Forelimb muscle (tissue), 1 donor: ENCODE measurements around the gene PARD6G. TPM values are rescaled to one million over a fixed set of nuclear protein-coding genes. Genes with fewer than 3 reads are reported as not detected.
A peak's percentile ranks its signal among the peaks of the same experiment; 100 is the strongest.
"Not testable (repeated sequence)": the region's sequence is repeated elsewhere in the genome, so short reads cannot be mapped to it uniquely, and the experiment has no call there.

ENCODE experiments used
- DNase-seq: peaks from one replicate; pipeline ENCODE4 v3.0.0-alpha.2; 2013; ENCODE audit warnings: low read depth
- polyA plus RNA-seq: library from polyadenylated mRNA; unstranded; fragments of 120-200 nt; gene quantifications from one replicate; pipeline ENCODE4 v1.2.1, GENCODE V29; 2013; ENCODE audit not compliant: insufficient read length

The PARD6G gene
- polyA plus RNA-seq, 1 donor, result 5.2 TPM

DNA sequence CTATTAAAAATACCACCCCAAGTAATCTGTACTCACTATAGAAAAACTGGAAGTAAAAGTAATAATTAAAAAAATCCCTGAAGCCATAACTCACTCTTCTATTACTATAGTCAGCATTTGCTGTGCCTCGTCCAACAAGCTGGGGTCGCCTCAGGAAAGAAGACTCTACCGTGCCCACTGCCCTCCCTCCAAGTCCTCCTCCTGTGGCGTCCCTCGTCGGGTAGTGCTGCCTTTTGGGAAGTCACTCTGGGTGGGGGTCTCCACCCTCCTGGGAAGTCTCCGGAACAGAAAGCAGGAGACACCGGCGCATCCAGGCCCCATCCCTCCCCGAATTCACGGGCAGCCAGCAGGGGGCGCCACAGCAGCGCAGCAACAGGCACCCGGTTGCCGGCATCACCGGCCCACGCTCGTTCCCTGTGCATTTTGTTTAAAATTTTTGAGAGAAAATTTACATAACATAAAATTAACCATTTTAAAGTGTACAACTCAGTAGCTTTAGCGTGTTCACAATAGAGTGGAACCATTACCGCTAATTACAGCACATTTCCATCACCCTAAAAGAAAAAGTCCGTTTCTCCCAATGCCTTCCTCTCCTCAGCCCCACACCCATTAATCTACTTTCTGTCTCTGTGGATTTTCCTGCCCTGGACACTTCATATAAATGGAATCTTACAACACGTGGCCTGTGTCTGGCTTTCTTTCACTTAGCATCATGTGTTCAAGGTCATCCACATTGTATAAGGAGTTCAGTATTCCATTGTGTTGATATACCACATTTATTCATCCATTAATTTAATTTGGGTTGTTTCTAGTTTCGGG, 76.1 kb downstream of the PARD6G start:
- DNase-seq, result no peak

DNA sequence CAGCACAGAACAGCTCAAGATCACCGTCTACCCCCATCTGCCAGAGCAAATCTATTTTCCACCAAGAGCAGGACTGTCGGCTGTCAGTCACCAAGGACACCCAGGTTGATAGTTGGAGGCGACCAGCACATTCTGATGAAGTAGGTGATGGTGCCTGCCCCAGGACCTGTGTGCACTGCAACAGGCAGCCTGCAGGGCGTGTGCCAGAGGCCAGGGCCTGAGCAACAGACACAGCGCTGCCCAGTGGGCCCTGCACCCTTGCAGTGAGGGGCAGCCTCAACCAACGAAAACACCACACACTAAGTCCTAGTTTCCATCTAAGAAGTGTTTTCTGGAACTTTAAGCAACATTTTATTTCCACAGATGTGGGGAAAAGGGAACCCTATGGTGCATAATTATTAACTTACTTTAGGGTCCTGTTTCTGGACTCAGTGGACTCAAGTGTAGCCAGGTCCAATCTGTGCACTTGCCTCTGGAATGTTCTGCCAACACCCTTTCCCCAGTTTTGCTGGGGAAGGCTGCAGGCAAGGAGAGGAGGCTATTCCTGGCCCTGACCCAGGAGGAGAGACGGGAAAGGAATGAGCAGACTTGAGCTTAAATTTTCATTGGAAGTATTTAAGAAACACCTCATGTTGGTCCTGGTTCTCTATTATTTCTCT, 76.8 kb downstream of the PARD6G start:
- no peak for DNase-seq

DNA sequence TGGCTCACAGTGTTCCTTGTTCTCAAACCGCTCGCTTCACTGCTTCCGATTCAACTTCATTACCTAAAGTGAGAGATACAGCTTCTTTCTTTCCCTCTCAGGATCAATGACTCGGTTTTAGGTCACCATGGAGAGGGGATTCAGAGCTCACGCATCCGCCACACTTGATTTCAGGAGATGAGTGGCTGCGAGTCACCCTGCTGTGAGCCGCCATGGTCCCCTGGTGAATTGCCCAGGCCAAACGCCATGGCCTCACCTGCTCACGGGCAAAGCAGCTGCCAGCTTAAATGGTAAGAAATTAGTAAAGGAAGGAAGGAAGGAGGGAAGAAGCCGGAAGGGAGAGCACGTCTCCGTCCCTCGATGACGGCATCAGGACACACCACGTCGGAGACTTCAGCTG, 77.7 kb downstream of the PARD6G start:
- DNase-seq, result no peak

DNA sequence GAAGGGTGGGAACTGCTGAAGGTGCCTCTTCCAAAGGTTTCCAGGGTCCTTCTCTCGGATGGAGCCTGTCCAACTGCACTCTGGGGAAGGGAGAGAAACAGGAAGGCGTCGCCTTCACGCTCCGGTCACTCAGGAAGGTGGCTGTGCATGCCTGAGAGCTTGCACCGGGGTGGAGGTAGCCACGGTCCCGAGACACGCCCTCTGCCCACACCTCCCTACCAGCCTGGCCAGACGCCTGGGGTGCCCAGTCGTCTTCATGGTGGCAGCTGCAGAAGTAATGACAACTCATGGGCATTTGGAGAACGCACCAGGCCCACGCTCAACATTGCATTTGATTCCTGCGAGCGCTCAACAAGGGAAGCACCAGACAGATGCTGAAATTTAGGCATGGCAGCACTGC, 78.3 kb downstream of the PARD6G start:
- DNase-seq, result no peak

DNA sequence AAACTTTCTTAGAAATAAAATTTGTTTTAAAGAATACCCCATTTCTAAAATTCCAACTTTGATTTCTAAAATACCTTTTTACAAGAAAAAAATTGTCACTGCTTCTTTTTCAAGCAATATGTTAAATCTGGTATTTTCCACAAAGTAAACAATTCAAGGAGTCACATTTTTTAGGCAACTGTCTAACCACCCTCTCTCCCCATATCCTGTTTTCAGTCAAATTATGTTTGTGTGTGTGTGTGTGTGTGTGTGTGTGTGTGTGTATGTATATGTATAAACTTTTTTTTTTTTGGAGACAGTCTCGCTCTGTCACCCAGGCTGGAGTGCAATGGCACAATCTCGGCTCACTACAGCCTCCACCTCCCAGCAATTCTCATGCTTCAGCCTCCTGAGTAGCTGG, 79.0 kb downstream of the PARD6G start:
- DNase-seq, result no peak

DNA sequence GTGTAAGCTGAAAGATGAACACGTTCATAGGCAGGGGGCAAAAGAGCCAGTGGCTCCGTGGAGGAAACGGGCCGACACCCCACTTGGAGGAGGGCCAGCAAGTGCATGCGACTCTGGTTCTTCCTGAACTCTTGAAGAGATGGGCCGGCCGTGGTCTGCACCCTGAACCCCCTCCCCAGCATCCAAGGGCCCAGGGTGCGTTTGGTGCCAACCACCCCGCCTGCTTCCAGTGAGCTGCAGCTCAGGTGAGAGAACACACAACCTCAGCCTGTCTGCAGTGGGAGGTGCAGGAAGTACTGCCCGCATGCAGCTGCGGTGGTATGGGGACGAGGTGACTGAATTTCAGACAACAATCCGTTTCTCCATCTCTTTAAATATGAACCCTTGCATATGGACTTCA, 79.4 kb downstream of the PARD6G start:
- DNase-seq, result no peak

DNA sequence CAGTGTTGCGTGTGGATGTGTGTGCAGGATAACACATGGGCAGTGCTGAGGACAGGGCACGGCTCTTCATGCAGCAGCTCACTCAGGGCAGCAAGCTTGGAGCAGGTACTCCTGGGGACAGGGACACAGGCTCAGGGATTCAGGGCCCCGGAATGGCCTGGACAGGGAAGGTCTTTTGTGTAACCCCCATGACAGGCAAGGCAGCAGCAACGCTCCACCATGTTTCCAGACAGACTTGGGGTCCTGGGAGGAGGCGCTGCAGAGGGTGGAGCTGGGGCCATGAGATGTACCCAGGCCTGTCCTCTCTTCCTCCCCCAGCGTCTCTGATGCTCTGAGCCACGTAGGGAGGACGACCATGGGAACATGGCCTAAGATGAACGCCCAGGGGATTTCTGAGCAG, 80.0 kb downstream of the PARD6G start:
- no peak for DNase-seq

DNA sequence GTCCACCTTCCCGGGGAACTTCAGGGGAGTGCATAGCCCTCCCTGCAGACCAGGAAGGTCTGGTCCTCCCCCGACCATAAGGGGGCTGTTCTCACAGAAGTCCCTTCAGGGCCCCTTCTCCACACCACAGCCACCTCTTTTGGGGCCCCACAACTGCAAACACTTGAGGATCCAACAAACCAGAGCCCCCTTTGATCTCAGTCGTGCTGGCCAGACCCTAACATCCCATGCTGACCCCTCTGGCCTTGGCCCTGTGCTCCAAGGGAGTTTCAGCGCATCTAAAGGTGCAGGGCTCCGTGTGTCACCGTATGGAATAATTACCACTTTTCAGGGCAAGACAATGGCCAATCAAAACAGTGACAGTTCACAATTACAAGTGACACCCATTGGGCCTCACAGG, 80.6 kb downstream of the PARD6G start:
- no peak for DNase-seq

DNA sequence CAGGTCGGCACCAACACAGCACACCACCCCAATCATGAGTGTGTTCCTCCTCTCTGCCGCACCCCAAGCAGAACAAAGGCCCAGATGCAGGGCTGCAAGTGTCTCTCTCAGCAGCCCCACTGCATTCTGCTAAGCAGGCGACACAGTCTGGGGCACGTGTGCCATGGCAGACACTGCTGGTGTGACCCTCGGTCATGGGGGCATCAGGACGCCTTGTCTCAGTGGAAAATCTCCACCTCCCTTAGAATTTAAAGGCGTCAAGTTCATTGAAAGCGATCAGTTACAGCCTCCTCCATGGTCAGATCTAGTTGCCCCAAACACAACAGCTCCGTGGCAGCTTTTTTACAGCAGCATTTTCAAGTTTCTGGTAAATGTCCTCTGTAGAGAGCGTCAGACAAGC, 81.1 kb downstream of the PARD6G start:
- DNase-seq, result no peak

DNA sequence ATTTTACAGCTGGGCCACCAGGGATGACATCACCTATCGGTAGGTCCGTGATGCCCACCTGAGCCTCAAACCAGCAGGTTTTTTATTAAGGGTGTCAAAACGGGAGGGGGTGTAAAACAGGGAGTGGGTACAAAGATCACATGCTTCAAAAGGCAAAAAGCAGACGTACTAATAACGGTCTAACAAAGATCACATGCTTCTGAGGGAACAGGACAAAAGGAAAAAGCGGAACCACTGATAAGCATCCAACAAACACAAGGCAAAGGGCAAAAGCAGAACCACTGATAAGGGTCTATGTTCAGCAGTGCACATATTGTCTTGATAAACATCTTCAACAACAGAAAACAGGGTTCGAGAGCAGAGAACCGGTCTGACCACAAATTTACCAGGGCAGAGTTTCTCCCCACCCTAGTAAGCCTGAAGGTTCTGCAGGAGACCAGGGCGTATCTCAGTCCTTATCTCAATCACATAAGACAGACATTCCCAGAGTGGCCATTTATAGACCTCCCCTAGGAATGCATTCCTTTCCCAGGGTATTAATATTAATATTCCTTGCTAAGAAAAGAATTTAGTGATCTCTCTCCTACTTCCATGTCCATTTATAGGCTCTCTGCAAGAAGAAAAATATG, 82.5 kb downstream of the PARD6G start:
- DNase-seq, result not testable (repeated sequence)

DNA sequence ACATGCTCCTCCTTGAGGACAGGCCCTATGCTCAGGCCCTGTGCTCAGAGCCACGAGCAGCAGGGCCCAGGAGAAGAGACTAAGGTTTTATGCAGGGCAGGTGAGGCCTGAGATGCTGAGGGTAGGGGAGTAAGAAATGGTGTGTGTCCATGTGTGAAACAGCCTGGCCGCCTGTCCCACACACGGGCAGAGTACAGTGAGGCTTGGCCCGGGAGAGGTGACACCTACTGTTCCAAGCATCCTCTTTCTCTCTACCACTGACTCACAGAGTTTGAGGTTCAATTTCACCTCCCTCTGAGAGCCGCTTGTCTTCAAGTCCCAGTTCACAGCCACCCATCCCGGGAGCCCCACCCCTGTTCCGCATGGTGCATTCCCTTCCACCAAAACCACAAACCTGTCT, 84.1 kb downstream of the PARD6G start:
- DNase-seq, result no peak

DNA sequence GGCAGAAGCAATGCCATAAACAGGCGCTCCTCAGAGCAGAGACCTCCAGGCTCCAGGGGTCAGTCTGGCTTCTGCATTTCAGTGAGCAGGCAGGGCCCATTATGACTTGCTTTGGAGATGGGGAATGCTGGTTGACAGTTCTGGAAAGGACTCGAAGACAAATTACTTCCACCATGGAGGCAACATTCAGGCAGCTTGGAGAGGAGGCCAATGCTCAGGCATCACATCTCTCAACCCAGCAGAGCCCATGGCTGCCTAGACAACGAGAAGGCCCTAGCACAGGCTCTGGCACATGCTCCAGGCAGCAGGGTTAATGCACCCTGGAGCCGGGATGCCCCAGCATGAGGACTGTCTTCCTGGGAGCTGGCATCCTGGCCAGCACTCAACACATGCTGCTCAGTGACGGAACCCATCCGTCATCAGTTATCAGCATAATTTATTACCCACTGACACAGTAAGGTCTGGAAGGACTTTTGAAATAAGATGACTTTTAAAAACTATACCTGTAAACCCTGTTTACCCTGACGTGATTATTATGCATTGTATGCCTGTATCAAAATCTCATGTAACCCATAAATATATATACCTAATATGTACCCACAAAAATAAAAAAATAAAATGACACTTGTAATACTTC, 85.4 kb downstream of the PARD6G start:
- no peak for DNase-seq

DNA sequence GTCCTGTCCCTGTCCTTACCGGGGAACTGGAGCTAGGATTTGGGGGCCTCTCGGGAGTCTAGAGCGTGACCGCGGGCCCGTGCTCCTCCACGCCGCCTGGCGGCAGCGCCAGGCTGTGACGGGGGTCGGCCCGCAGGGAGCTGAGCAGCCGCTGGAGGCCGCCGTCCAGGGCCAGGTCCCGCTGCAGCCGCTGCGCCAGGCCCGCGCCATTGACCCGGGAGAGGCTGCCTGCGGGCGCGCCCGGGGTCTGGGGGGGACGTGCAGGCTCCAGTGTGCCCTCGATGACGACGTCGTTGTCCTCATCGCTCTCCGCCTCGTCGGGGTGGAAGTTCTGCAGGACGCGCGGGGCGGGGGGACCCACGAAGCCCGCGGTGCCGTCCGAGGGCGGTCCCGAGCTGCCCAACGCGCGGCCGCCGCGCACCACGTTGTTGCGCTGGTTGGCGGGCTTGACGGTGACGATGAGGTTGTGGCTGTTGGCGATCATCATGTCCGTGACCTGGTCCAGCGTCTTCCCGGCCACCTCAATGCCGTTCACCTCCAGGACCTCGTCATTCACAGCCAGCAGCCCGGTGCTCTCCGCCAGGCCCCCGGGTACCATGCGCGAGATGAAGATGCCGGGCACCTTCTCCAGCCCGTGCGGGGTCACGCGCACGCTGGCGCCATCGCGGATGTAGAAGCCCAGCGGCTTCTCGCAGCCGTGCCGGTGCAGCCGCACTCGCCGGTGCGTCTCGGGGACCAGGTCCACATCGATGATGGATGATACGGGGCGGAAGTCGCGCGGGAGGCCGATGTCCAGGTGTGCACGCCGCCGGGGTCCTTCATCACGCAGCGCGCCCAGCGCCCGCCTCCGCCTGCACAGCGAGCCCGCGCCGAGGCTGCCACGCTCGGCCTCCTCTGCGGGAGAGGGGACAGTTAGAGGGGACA, 87.3 kb downstream of the PARD6G start:
- DNase-seq, result no peak

DNA sequence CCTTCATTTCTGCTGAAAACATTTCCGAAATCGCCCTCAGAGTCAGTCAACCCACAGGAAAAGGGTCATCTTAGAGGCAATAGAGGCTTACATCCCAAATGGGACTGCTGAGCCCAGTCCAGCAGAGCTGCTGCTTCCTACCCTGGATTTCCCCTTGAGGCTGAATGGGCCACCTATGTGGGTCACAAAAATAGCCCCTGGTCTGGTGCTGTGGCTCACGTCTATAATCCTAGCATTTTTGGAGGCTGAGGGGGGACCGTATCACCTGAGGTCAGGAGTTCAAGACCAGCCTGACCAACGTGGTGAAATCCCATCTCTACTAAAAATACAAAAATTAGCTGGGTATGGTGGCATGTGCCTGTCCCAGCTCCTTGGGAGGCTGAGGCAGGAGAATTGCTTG, 88.9 kb downstream of the PARD6G start:
- DNase-seq, result no peak

DNA sequence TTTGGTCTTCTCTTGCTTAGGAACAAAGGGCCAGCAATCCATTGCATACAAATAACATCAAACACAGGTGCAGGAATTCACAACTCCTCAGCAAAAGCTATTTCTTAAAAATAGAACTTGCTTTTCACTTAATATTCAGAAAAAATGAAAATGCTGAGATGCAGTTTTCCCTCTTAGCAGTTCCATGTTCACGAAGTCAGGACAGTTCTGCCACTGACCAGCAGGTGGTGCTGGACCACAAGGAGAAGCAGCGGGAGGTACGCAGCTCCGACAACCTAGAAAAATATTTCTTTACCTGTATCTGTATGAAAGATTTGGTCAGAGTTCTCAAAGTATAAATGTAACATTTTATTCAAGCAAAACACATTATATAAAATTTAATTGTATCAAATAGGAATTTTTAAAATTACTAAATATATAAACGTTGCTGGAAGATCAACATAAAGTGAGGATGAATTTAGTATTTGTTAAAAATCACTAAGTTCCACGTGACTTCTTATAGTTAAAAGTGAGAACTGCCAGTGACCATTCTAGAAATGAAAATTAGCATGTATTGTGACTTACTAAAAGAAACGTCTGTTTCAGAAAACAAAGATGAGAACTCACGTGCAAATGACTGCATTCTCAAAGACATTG, 89.5 kb downstream of the PARD6G start:
- DNase-seq, result peak; percentile 19

DNA sequence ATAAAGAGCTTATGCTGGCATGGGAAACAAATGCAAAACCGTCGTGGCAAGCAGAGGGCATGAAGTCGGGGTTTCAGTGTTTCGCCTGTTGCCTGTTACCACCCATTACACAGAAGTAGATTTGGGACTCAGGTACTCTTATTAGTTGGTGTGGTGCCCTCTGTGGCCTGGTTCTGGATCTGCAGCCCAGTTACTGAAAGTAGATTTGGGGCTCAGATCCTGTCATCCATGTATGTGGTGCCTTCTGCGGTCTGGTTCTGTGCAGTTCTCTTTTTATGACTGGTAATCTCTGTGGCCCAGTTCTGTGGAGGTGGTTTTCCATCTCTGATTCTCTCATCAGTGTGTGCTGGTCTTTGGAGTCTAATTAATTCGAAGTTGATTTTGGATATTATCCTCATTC, 93.0 kb downstream of the PARD6G start:
- no peak for DNase-seq

DNA sequence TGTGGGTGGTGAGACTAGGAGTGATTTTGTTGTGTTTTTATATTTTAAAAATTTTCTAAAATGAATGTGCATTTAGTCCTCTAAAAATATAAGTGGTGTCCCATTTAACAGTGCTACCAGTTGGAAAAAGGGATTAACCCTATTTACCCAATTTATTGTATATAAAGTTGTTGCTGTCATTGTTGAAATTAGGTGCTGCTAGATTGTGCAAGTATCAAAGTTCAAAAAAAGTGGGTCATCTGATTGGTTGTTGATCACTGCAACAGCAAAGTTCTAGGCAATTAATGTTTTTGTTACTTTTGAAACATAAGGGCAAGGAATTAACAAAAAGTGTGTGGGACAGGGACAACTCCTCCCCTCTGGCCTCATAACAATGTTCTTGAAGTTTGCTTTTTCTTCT, 97.6 kb downstream of the PARD6G start:
- DNase-seq, result no peak

DNA sequence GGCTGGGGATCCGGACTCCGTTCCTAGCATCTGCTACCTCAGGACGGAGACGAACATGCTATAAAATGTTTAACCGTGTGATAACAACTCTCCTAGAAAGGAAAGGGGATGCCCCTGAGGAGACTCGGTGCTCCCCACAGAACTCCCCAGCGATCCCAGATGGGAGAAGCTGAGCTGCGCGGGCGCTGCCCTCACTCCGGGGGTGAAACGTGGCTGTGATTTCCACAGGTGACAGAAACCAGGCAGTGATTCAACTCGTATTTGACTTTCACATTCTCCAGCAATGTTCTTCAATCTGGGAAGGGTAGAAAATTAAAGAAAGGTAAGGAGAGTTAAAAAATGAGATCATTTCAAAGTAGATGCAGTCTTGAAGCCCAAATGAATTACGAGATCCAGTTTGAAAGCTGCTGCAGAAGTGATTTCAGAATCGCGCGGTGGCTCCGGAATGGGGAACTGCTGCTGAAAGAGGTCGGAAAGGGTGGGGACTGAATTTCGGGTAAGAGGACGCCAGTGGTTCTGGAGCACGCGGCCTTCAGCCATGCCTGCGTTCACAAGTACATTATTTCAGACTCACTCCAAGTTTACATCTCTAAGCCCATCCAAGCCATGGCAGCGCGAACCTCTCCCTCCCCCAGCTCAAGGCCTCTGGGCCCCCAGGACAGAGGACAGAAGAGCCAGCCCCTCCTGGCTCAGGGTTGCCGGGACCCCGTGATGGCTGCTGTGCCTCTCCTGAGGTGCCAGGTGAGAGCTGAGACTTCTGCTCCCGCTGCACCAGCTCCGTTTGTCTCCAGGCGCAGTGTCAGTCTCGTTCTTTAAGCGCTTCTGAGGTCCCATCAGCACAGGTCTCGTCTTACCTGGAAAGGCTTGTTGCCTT, 98.8 kb downstream of the PARD6G start:
- DNase-seq, result no peak

DNA sequence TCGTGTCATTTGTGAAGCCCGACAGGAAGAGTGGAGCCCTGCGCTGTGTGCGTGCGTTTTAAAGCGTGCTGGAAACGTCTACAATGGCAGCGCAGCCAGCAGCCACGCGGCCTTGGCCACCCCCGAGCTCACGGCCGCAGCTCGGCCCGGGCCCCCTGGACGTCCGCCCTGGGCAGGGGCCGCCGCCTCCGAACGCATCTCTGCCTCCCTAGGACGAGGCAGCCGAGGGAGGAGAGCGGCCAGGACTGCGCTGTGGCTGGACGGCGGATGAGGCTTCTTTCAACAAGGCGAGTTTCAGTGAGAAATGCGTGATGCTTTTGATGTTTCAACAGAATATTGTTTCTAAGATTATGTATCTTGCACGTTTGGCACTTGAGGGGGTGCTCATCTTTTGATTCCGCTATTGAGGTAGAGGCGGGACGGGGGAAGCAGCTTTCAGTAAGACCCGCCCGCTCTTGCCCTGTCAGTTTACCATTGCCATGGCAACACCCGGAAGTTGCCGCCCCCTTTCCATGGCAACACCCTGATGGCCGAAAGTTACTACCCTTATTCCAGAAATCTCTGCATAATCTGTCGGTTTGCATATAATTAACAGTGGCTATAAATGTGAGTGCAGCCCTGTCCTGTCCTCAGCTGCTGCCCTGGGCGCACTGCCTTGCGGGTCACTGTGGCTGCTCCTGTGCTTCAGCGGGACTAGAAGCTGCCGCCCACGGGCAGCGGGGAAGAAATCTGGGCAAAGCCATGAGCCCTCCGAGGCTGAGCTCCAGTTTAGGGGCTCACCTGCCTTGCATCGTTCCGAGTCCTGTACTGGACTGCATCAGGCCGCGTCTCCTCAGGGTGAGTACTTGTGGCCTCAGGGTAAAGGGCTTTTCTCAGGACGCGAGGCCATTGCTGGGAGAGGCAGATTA, 99.6 kb downstream of the PARD6G start:
- peak; percentile 67 for DNase-seq
